Activated CD4-positive, alpha-beta T cell treated with anti-CD3 and anti-CD28 coated beads, Interleukin-2, Interleukin-6, amounts not matched to agents 100 ng/mL and 50 ng/mL, durations not matched to agents 16 hours and 8 hours (primary cell): Measurements from ENCODE around the gene TMEM50B.
"Not testable (repeated sequence)": the region's sequence is repeated elsewhere in the genome, so short reads cannot be mapped to it uniquely, and the experiment has no call there.

Experiments used
- DNase-seq: peaks from one replicate; pipeline ENCODE4 v3.0.0-alpha.2; 2020

Gene TMEM50B

DNA sequence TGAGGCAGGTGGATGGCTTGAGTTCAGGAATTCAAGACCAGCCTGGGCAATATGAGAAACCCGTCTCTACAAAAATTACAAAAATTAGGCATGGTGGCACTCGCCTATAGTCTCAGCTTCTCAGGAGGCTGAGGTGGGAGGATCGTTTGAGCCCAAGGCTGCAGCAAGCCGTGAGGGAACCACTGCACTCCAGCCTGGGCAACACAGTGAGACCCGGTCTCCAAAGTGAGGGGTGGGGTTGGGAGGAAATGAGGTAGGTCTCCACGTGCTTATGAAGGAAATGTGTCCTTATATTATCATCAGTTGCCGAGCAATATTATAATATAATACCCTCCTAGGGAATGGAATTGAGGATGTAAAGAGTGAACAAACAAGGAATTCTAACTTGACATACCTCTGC is 2.7 kb downstream of the TMEM50B start:
- no peak for DNase-seq

GRCh38 chr21:33473344-33473743 is 6.4 kb downstream of the TMEM50B start:
- no peak for DNase-seq

GRCh38 chr21:33470701-33471100 is 9.1 kb downstream of the TMEM50B start:
- no peak for DNase-seq

GRCh38 chr21:33469183-33469582 is 10.6 kb downstream of the TMEM50B start:
- DNase-seq: not testable (repeated sequence)

GRCh38 chr21:33461538-33462250 is 18.1 kb downstream of the TMEM50B start:
- no peak for DNase-seq

DNA sequence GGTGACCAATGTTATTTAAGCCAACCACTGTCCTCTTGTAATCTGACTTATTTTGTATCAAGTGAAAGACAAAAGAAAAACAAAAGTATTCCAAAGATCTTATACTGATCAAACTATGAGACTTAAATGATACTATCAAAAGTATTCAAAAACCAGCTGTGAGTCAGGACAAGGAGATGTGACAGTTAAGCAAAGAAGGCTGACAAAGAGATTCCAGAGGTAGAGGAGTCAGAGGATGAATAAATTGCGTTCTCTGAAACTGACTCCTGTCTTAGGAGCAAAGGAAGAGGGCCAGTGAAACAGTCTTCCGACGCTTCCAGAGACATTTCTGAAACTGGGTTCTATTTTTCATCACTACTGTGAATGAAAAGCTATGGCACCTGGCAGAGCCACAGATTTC is 20.9 kb downstream of the TMEM50B start:
- DNase-seq: no peak

DNA sequence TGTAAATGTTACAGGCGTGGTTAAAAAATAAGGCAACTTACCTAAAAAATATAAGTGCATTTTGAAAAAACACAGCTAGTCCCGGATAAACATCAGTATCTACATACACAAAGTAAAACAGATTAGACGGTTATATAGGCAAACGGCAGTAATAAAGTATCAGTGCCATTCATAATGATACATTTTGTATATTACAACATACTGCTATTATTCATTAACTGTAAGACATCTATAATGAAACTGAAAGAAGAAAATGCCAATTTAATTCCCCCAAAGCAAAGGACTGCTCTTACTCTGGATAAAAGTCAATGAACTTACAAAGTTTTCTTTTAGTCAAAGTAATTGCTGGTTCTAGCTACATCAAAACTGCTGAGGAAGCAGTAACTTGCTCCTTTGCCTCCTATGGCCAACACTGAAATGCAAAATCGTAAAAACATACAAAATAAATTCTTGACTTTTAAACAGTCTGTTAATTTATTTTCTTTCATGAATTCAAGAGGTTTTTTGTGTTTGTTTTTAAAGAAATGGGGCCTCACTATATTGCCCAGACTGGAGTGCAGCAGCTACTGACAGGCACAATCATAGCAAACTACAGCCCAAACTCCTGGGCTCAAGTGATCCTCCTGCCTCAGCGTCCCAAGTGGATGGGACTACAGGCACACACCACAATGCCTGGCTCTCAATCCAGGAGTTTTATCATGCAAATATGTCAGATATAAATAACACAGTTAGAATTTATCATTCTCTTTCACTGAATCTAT is 23.9 kb downstream of the TMEM50B start:
- DNase-seq: no peak

GRCh38 chr21:33452362-33452761 is 27.4 kb downstream of the TMEM50B start:
- no peak for DNase-seq

- no peak for DNase-seq
These were observed 28.1 kb downstream of the TMEM50B start for GRCh38 chr21:33451634-33452071.

GRCh38 chr21:33449616-33450015 is 30.2 kb downstream of the TMEM50B start:
- DNase-seq: no peak

- not testable (repeated sequence) for DNase-seq
These were observed 33.2 kb downstream of the TMEM50B start for GRCh38 chr21:33446620-33447019.

GRCh38 chr21:33444499-33444898 is 35.3 kb downstream of the TMEM50B start:
- DNase-seq: no peak

- DNase-seq: no peak
These were observed 36.6 kb downstream of the TMEM50B start for GRCh38 chr21:33443194-33443593.

- no peak for DNase-seq
These were observed 38.0 kb downstream of the TMEM50B start for GRCh38 chr21:33441489-33442477.

GRCh38 chr21:33437140-33437539 is 42.6 kb downstream of the TMEM50B start:
- no peak for DNase-seq

DNA sequence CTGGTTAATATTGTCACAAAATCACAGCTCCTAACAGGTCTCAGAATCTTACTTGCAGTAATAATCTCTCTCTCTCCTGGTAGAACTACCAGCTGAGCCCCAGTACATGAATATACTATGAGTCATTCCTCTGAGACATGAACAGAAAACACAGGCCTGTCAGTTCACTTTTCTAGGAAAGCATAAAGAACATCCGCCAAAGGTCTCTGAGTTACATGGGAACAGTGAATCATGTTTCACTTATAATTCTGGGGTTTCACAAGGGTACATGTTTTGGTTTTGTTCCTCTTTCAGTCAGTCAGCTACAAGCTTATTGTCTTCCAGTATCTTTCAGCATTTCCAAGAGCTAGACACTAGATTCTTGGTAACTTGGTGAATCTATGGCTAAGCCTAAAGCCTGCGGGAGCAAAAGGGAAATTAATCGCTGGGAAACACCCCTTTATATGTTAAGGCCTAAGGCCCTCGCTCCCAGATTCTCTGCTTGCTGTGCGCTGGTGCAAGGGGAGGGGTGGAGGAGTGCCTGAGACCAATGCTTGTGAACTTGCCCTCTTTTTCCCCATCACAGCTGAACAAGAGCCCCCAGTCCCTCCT is 44.9 kb downstream of the TMEM50B start:
- peak; percentile 88 for DNase-seq

DNA sequence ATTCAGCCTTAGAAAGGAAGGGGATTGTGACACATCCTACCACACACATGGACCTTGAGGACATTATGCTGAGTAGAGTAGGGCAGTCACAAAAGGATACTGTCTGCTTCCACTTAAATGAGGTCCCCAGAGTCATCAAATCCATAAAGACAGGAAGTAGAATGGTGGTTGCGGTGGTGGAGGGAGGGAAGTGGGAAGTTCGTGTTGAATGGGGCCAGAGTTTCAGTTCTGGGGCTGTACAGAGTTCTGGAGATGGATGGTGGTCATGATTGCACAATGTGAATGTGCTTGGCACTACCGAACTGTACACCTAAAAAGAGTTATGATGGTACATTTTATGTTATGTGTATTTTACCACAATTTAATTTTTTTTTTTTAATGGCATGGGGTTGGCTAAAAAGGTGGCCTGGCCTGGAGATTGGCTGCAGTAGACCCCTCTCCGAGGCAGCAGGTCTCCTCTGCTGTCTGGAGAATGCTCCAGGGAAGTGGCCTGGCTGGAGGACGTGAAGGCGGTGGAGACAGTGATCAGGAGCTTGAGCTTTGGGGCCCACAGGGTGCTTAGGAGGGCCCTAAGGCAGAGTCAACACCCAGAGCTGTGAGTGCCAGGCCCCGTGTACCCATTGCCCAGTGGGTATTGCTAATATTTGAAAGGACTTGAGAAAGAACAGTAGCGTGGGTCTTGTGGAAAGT is 46.2 kb downstream of the TMEM50B start:
- no peak for DNase-seq

GRCh38 chr21:33433001-33433400 is 46.8 kb downstream of the TMEM50B start:
- no peak for DNase-seq

DNA sequence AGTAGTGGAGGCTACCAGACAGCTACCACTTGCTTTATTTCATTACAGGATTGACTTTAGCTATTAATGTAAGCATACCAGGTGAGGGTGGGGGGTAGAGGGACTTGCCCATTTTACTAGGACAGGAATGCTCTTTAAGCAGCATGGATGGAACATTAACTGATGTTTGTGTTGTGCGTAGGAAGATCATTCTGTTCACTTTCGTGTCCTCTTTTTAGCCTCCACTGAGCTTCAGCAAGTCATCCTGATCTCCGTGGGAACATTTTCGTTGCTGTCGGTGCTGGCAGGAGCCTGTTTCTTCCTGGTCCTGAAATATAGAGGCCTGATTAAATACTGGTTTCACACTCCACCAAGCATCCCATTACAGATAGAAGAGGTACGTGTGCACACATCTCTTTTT is 47.3 kb downstream of the TMEM50B start:
- DNase-seq: no peak

GRCh38 chr21:33430858-33431257 is 48.9 kb downstream of the TMEM50B start:
- DNase-seq: no peak

DNA sequence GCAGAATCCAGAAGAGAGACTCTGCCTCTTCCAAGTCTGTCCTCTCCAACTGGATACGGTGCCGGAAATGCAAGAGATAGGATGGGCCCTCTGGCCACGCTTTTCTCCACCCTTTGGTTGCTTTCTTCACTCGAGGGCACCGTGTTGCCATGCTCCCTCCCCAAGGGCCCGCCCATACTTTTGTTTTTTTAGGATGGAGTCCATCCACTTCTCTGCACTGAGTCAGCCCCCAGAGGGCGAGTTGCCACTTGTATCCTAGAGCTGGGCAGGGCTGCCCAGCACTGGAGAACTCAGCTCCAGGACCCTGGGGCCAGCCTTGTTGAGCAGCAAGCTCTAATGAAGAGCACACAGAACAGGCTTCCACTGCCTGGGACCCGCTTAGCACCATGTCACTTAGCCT is 51.1 kb downstream of the TMEM50B start:
- no peak for DNase-seq

DNA sequence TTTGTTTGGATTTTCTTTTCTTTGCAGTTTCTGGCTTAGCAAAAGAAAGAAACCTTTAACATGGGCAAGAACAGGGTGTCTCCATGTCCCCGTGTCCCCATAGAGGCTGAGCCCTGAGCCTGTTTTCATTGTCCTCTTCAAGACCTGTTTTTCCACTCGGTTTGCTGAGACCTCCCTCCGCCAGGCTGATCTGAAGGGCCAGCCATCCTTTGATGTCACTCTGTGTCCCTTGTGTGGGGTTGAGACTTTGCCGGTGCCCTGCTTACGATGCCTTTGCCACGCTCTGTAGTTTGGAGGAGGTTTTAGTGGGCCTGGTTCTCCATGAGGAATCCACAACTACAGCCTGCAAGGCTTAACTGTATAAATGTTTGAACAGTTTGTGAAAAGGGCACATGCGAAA is 52.7 kb downstream of the TMEM50B start:
- DNase-seq: no peak
